Medulla oblongata (tissue), 1 donor: ENCODE data around the gene GRID1.
"Not testable (repeated sequence)": the region's sequence is repeated elsewhere in the genome, so short reads cannot be mapped to it uniquely, and the experiment has no call there.

Experiments used
- DNase-seq: peaks from one replicate; pipeline ENCODE4 v3.0.0-alpha.2; 2015; ENCODE audit errors: extremely low spot score

The GRID1 gene

DNA sequence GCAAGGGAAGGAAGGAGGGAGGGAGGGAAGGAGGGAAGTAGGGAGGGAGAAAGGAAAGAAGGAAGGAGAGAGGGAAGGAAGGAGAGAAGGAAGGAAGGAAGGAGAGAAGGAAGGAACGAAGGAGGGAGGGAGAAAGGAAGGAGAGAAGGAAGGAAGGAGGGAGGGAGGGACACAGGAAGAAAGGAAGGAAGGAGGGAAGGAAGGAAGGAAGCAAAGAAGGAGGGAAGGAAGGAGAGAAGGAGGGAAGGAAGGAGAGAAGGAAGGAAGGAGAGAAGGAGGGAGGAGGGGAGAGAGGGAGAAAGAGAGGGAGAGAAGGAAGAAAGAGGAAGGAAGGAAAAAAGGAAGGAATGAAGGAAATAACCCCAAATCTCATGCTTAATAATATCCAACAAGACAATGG is 630.6 kb downstream of the GRID1 start:
- DNase-seq, result no peak

DNA sequence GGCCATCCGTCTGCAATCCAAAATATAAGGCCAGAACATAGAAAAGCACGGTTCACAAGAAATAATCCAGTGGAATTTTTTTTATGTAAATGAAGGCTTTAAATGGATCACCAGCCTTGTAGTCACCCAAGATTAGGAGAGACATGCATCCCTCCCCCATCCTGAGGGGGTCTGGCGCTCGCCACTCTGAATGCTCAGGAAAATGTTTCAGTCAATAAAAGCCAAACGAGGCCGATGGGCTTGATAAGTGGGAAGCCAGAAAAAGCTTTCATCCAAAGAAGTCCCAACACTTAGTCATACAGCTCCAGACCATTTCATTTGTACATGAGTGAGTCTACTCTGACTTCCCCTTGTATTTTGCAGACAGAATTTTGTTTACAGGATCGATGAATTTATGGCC is 631.8 kb downstream of the GRID1 start:
- DNase-seq, result no peak

DNA sequence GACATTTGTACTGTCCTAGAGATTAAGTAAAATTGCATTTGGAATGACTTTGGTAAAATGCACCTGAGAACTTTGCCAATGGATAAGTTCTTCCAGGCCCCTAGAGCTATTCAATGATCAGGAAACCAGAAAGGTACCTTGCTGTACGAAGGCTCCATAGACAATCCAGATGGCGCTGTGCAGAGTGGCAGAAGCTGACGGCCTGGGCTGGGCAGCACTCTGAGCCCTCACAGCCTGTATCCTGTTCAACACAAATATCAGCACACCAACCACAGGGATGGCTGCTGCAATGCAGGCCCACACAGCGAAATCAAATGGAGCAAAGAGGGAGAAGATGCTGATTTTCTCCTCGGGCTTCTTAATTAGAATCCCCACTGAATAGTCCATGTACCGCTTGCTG is 642.4 kb downstream of the GRID1 start:
- DNase-seq, result no peak

GRCh38 chr10:85720931-85721590 is 645.5 kb downstream of the GRID1 start:
- no peak for DNase-seq

GRCh38 chr10:85719408-85719807 is 647.2 kb downstream of the GRID1 start:
- no peak for DNase-seq

- DNase-seq, result no peak
These were observed 652.7 kb downstream of the GRID1 start for GRCh38 chr10:85713885-85714284.

- DNase-seq, result no peak
These were observed 663.8 kb downstream of the GRID1 start for GRCh38 chr10:85702768-85703167.

DNA sequence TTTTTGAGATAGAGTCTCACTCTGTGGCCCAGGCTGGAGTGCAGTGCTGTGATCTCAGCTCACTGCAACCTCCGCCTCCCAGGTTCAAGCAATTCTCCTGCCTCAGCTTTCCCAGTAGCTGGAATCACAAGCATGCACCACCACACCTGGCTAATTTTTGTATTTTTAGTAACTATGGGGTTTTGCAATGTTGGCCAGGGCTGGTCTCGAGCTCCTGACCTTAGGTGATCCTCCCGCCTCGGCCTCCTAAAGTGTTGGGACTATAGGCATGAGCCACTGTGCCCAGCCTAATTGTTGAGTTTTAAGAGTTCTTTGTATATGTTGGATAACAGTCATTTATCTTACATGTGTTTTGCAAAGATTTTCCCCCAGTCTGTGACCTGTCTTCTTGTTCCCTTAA is 667.5 kb downstream of the GRID1 start:
- not testable (repeated sequence) for DNase-seq

DNA sequence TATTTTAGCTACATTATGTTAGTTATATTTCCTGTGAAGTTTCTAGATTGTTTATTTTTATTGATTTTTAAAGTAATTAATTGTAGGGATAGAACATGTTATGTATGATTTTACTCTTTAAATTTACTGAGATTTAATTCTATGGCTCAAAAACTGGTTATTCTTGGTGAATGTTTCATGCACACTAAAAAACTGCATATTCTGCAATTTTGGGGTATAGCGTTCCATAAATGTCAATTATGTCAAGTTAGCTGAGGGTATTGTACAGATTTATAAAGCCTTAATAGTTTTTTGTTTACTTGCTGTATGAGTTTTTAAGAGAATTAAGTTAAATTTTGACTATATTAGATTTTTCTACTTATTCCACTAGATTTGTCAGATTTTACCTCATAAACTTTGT is 669.7 kb downstream of the GRID1 start:
- no peak for DNase-seq

DNA sequence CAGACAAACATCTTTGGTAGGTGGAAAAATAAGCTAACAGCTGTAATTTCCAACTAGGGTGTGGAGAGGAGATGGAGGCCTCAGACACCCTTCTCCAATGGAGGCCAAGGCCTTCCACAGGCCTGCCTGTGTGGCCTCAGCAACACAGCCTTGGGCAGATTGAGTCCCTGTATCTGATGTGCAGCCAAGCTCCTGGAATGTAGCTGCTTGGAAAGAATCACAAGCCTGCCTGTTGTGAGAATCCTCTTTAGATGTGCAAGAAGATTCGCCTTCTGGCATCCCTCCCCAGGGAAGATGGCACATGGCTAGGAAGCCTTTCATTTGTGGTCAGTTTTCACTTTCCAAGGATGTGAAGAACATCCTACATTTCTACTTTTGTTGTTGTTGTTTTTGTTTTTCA is 684.0 kb downstream of the GRID1 start:
- no peak for DNase-seq

DNA sequence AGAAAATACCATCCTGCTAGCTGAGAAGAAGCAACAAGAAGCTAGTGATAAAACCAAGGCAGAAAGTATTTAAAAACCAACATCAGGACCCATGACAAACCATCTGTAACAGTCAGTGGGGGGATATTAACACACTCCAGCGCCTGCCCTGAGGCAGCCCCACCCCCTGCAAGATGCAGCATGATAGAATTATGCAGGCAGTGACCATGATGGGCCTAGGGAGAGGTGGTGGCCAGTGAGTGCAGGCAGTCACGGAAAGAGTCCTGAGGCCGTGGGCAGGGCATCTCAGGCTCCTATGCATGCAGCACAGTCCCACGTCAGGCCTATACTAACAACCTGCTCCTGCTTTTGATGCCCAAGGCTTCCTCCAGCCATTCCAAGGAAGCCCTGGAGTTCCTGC is 686.9 kb downstream of the GRID1 start:
- DNase-seq, result no peak

DNA sequence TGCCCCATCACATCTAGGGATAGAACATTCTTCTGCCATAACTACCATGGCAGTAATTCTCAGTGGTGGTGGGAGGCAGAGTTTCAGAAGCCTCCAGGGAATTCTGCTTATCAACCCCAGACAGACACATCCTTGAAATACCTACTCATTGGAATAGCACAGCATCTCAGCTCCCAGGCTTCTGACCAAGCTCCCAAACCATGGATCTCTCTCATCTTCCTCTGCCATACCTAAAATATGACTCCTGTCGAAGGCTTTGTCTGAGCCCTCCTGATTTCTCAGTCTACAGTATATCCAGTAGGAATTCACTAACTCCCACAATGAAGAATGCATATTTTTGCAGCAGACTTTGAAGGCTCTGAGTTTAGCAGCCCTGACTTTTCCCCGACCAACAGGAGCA is 687.5 kb downstream of the GRID1 start:
- DNase-seq, result no peak

DNA sequence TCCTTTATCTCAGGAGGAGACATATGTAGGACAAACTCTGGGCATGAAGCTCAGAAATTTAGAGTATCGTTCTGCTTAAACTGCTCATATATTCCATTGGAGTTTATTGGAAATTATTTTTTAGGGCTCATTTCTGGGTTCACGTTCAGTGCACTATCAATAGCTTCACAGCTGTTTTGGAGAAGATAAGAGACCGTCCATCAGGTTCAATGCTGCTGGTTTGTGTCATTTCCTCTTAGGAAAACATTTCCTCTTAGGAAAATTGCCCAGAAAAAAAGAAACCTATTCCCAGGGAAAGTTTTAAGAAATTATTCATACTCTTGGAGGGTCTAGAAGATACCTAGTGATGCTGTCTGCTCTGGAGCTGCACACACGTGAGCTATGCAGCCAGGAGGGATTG is 691.7 kb downstream of the GRID1 start:
- no peak for DNase-seq

DNA sequence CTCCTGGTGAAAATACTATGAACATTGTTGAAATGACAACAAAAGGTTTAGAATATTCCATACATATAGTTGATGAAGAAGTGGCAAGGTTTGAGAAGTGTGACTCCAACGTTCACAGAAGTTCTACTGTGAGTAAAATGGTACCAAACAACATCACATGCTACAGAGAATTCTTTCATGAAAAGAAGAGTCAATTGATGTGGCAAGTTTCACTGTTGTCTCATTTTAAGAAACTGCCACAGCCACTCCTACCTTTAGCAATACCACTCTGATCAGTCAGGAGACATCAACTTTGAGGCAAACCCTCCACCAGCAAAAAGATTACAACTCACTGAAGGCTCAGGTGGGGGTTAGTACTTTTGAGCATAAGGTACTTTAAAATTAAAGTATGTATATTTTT is 693.3 kb downstream of the GRID1 start:
- no peak for DNase-seq

GRCh38 chr10:85671530-85671929 is 695.1 kb downstream of the GRID1 start:
- DNase-seq, result no peak

DNA sequence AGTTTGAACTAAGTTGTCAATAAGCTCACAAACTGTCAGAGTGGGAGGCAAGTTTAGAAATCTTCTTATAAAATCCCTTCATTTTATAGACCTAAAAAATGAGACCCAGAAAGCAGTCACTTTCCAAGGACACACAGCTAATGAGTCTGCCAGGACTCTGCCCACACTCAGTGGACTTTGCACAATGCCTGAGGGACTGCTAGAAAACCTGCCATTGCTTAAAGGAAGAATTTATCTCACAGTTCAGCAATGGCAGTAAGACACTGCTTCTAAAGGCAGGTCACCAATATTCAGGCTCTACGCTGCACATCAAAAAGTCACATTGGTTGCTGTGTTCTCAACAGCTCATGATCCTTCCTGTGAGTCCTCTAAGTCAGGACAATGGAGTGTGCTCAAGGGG is 698.1 kb downstream of the GRID1 start:
- no peak for DNase-seq

DNA sequence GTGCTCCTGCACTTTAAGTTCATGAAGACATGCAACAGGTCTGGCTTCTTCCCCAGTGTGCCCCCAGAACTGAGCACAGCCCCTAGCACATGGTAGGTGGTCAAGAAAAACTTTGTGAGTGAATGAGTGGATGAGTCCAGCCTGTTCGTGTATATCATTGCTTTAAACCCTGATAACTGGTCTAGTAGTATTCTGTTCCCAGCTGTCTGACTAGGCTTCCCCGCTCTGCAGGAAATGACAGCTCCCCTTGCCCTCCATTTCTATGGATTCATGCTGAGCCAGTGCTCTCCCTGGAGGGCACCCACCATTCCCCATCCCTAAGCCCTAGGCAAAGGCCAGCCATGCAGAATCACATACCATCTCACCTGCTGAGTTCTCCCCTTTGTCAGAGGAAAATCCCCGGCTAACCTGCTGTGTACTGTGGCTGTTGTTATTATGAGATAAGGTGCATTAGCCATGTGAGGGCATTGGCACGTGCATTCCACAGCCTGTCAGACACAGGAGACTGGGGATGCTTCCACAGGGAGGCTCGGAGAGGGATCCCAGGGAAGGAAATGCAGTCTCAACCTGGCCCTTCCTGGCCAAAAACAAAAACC is 698.9 kb downstream of the GRID1 start:
- no peak for DNase-seq

DNA sequence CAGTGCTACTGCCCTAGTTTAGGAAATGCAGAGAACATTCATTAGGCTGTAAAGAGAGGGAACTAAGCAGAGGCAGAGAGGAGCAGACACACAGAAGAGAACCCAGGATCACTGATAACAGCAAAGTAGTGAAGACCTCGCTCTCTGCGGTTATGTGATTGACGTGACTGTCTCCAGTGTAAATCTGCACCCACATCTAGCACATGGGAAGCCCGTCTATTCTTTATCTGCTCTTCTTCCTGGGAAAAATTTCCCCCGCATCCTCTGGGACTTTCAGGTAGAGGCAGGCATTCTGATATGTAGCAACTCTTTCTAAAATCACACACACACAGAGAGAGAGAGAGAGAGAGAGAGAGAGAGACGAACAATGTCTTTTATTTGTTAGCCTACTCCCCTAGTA is 699.6 kb downstream of the GRID1 start:
- DNase-seq, result no peak

DNA sequence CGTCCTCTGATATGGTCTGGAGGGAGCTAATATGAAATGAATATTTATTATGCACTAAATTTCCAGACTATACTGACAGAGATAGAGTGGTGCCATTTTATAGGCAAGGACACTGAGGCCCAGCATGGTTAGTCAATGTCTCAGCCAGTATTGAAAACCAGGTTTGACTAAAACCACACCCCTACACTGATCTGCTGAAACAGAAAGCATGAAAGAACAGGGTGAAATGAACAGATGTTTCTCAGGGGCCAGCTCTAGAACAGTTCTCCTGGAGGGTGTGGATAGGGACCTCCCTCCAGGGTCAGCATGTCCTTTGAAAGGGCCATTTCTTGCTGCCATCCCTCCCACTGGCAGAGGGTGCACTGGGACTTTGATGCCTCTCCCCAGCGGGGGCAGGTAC is 700.5 kb downstream of the GRID1 start:
- no peak for DNase-seq

DNA sequence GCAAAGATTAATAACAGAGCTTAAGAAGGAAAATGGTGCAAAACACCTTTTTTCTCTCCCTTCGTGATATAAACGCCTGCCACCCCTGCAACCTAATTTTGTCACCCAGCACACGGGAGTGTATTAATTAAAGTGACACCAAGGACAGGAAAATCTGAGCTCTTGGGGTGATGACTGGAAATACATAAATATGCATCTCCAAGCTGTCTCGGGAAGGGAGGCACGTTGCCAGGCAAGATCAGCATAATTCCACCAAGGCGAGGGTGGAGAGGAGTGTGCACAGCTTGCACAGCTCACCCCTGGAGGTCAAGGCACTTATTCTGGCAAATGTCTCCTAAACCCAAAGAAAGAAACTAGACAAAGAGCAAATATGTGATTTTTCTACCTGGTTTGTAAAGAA is 700.9 kb downstream of the GRID1 start:
- DNase-seq, result no peak

DNA sequence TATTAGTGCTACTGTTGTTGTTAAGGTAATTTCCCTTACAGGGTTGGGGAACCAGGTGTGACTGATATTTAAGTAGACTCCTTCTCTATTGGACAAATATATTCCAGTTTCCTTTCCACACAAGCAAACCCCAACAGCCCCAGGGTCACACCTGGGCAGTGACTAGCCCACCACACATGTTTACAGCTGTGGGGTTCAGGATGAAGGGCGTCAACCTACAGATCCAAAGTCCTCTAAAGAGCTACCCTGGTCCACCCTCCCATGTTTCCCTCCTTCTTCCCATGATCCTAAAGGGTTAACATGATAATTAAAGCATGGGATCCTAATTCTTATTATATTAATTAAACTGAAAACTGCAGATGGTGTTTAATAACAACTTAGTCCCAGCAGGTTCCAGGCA is 701.5 kb downstream of the GRID1 start:
- DNase-seq, result no peak

GRCh38 chr10:85661123-85661522 is 705.5 kb downstream of the GRID1 start:
- DNase-seq, result no peak

- no peak for DNase-seq
These were observed 707.3 kb downstream of the GRID1 start for GRCh38 chr10:85659331-85659730.

DNA sequence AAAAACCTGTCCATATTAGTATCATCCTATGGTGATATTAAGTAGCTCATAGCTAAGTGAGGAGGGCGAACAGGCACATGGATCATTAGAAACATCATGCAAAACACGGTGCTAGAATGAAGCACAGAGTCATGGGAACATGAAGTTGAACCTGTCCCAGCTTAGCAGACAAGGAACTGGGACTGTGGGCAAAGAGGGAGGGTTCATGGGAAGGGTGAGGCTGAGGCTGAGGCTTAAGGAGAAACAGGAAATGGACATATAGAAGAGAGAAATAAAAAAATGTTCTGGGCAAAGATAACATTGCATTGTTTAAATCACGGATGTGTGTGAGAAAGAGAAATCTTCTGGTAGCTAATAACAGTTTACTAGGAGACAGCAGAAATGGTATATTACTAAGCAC is 708.1 kb downstream of the GRID1 start:
- no peak for DNase-seq
